Osteocyte (in vitro differentiated cells): ENCODE results near the gene FTCDNL1. TPM values are rescaled to one million over a fixed set of nuclear protein-coding genes. Genes with fewer than 3 reads are reported as not detected.

Experiments used
- DNase-seq: peaks from one replicate; pipeline ENCODE4 v3.0.0; 2021; ENCODE audit warnings: mixed read lengths; ENCODE audit not compliant: unreplicated experiment; ENCODE audit errors: extremely low spot score
- H3K27ac Mint-ChIP-seq: one replicate; pipeline ENCODE4 v1.8.0; 2021; ENCODE audit warnings: mild to moderate bottlenecking, mixed read lengths; ENCODE audit not compliant: unreplicated experiment
- H3K27me3 Mint-ChIP-seq: one replicate; pipeline ENCODE4 v1.8.0; 2021; ENCODE audit warnings: mixed read lengths; ENCODE audit not compliant: unreplicated experiment
- H3K36me3 Mint-ChIP-seq: one replicate; pipeline ENCODE4 v1.8.0; 2021; ENCODE audit warnings: mixed read lengths; ENCODE audit not compliant: unreplicated experiment
- H3K4me1 Mint-ChIP-seq: one replicate; pipeline ENCODE4 v1.8.0; 2021; ENCODE audit warnings: mixed read lengths; ENCODE audit not compliant: unreplicated experiment
- H3K4me3 Mint-ChIP-seq: one replicate; pipeline ENCODE4 v1.8.0; 2021; ENCODE audit warnings: mild to moderate bottlenecking, moderate library complexity, mixed read lengths; ENCODE audit not compliant: unreplicated experiment
- H3K9me3 Mint-ChIP-seq: one replicate; pipeline ENCODE4 v1.8.0; 2021; ENCODE audit warnings: mixed read lengths; ENCODE audit not compliant: unreplicated experiment
- CTCF ChIP-seq: fragments of 200-600 bp; sonication (generic); IDR thresholded peaks from 2 replicates; pipeline ENCODE4 v1.5.0; 2021; ENCODE audit warnings: antibody characterized with exemption, mild to moderate bottlenecking, moderate library complexity
- total RNA-seq: library from RNA; stranded (reverse); gene quantifications from 2 replicates; pipeline ENCODE4 v1.2.1, GENCODE V29; 2021

The FTCDNL1 gene
- total RNA-seq, 1 donor from 2014 or later, result not detected

GRCh38 chr2:199830531-199830930 lies 20.5 kb downstream of the FTCDNL1 start:
- H3K27ac Mint-ChIP-seq, result no peak overlapping the region

DNA sequence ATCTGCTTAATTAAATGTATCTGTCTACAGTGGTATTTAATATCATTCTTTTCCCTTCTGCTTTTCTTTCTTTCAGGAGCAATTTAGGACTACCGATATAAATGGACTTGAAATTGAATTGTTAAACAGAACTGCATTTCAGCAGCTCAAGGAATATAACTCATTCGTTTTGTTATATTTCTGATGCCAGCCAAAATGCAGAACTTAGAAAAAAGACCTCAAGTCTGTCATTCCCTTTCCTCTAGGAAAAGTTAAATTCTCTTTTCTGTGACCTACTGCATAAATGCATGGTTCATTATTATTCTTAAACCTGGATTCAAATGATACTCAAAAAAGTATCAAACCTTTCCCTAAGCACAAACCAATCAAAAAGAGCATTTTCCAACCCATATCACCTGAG lies 21.4 kb downstream of the FTCDNL1 start:
- no peak overlapping the region for H3K27ac Mint-ChIP-seq
- H3K9me3 Mint-ChIP-seq, result no peaks in the 10 kb centered on the region
- H3K4me1 Mint-ChIP-seq, result no peaks in the 10 kb centered on the region
- no peak for TF ChIP-seq CTCF
- H3K27me3 Mint-ChIP-seq, result peaks cover 47% of the 10 kb centered on the region
- no peak overlapping the region for H3K4me3 Mint-ChIP-seq
- DNase-seq, result no peak
- H3K36me3 Mint-ChIP-seq, result no peaks in the 10 kb centered on the region

More at GRCh38 chr2:199830531-199830930, 20.5 kb downstream of the FTCDNL1 start:
- Mint-ChIP-seq H3K4me1 (no peaks in the 10 kb centered on the region), H3K9me3 (no peaks in the 10 kb centered on the region), H3K4me3 (no peak overlapping the region), H3K36me3 (no peaks in the 10 kb centered on the region), H3K27me3 (peaks cover 47% of the 10 kb centered on the region)
- no peak for TF ChIP-seq CTCF
- no peak for DNase-seq

DNA sequence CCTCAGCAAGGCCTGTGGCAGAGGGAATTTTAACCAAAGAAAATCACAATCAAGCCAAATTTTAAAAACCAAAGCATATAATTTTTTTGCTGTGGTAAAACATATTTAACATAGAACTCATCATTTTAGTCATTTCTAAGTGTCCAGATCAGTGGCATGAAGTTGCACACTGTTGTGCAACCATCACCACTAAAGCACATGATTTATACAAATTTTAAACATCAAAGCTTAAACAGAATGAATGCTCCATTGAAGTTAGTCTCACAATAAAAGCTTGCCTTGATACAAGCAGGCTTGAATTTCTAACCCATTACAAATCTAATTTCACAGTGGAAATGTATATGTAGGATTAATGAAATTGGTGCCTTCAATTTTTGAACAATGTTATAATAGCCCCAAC lies 31.2 kb downstream of the FTCDNL1 start:
- H3K9me3 Mint-ChIP-seq, result no peaks in the 10 kb centered on the region
- DNase-seq, result no peak
- H3K36me3 Mint-ChIP-seq, result no peaks in the 10 kb centered on the region
- no peak for TF ChIP-seq CTCF
- H3K27me3 Mint-ChIP-seq, result peaks cover 18% of the 10 kb centered on the region
- H3K27ac Mint-ChIP-seq, result no peak overlapping the region
- no peak overlapping the region for H3K4me3 Mint-ChIP-seq
- H3K4me1 Mint-ChIP-seq, result no peaks in the 10 kb centered on the region

- Mint-ChIP-seq H3K4me3 (no peak overlapping the region), H3K36me3 (no peaks in the 10 kb centered on the region), H3K4me1 (no peaks in the 10 kb centered on the region), H3K9me3 (no peaks in the 10 kb centered on the region), H3K27me3 (peaks cover 20% of the 10 kb centered on the region), H3K27ac (no peak overlapping the region)
- no peak for TF ChIP-seq CTCF
- no peak for DNase-seq
Observed at GRCh38 chr2:199818754-199819153, 32.2 kb downstream of the FTCDNL1 start.

GRCh38 chr2:199818026-199818425 lies 33.0 kb downstream of the FTCDNL1 start:
- no peaks in the 10 kb centered on the region for H3K9me3 Mint-ChIP-seq
- DNase-seq, result no peak
- TF ChIP-seq CTCF, result no peak
- no peaks in the 10 kb centered on the region for H3K4me1 Mint-ChIP-seq
- no peaks in the 10 kb centered on the region for H3K36me3 Mint-ChIP-seq
- H3K27me3 Mint-ChIP-seq, result peaks cover 16% of the 10 kb centered on the region
- H3K4me3 Mint-ChIP-seq, result no peak overlapping the region
- H3K27ac Mint-ChIP-seq, result no peak overlapping the region
